ENCODE data around the gene ATP6V0B. TPM values are rescaled to one million over a fixed set of nuclear protein-coding genes. Genes with fewer than 3 reads are reported as not detected.

The ATP6V0B gene
- total and polyA plus RNA-seq, 2 of the 4 experiments (the other 2 are of a cell fraction), result 72.1 to 169 TPM

DNA sequence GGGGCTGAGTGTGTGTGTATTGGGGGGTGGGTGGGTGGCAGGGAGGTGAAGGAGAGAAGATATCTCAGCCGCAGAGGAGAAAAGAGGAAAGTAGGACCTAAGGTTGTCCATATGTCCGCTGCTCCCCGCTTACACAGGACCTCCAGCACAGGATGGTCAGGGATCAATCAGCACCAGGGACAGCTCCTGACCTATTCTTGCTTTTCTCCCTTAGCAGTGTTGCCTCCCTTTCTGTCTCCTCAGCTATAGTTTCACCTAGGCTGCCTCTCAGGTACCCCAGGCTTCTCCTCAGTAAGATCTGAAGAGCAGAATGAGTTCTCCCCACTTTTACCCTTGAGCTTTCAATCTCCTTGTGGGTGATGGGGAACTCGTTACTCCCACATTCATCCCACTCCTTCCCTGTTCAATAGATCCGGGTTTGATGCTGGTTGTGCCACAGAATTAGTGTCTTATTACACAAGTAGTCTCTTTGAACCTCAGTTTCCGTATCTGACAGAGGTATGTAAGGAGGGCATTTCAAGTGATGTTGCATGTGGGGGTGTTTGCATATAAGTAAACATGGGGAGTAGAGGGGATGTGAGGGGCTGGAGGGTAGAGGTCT lies 6.3 kb upstream of the ATP6V0B start:
- ATAC-seq (ENCODE audit: low read depth), result no peak
- POLR2A ChIA-PET (ENCODE audit: unreplicated experiment), result no interaction called here

More for the DNA sequence above, 6.3 kb upstream of the ATP6V0B start:
- Histone ChIP-seq H4K20me1 (ENCODE audit: insufficient read depth, low read length) (no peaks in the 10 kb centered on the region), H3K79me1 (ENCODE audit: low read depth in 1 of 2, low read length in 2 of 2) (peaks cover 13 to 17% of the 10 kb centered on the region in 2 experiments; a peak in 3 of 4 replicates), H2BK20ac (ENCODE audit: low read depth, low read length) (no peak overlapping the region), H4K91ac (ENCODE audit: insufficient read depth, low read depth, low read length) (no peak overlapping the region), H4K8ac (ENCODE audit: low read depth in 2 of 2, low read length in 2 of 2) (no peak overlapping the region), H3K18ac (ENCODE audit: low read depth, low read length) (no peak overlapping the region), H2BK120ac (ENCODE audit: low read depth, low read length) (no peak overlapping the region), H3K36me3 (ENCODE audit: control insufficient read depth, insufficient read depth, low read length) (peaks cover 19% of the 10 kb centered on the region), H2AK9ac (replicated peaks; ENCODE audit: low read depth, low read length, poor library complexity) (no peak overlapping the region), H3K27ac (ENCODE audit: insufficient read depth, low read length) (no peak overlapping the region), H2AK5ac (ENCODE audit: low read depth, low read length) (no peak overlapping the region), H4K5ac (ENCODE audit: low read depth, low read length) (no peak overlapping the region), H3K27me3 (ENCODE audit: control insufficient read depth, insufficient read depth, low read length) (no peaks in the 10 kb centered on the region), H3K9me3 (ENCODE audit: control insufficient read depth, insufficient read depth, low read length) (no peaks in the 10 kb centered on the region), H3K4me2 (ENCODE audit: low read depth, low read length) (no peak overlapping the region), H3K4me1 (ENCODE audit: control insufficient read depth, insufficient read depth, low read length) (no peaks in the 10 kb centered on the region), H2BK15ac (ENCODE audit: low read depth, low read length) (no peak overlapping the region), H3K9ac (ENCODE audit: low read depth, low read length) (no peak overlapping the region), H3K4me3 (ENCODE audit: insufficient read depth, low read depth, low read length) (no peak overlapping the region), H2AFZ (replicated peaks; ENCODE audit: low read length, poor library complexity) (no peak overlapping the region), H3K56ac (ENCODE audit: extremely low read depth, insufficient read depth, low read length) (no peak overlapping the region), H3K9me1 (ENCODE audit: insufficient read depth, low read length) (peaks cover 6% of the 10 kb centered on the region; the same call in 1 of the 2 replicates), H3K14ac (replicated peaks; ENCODE audit: low read depth, low read length) (no peak overlapping the region), H3K23ac (ENCODE audit: low read depth, low read length) (no peak overlapping the region), H2BK5ac (ENCODE audit: low read depth, low read length, poor library complexity, severe bottlenecking) (no peak overlapping the region), H3K4ac (ENCODE audit: low read depth, low read length) (no peak overlapping the region)
- in situ Hi-C loops (cut with MboI; ENCODE audit: low sequenced_read_pairs) (loop anchor here (25.0 kb wide), 1 partner anchor 431 kb away; the partner anchor contains the start of gene PTPRF), dilution Hi-C loops (cut with HindIII; ENCODE audit: low sequenced_read_pairs, unreplicated experiment) (no loop called here), intact Hi-C loops (cut with micrococcal nuclease) (loop anchor here (2.0 kb wide), 1 partner anchor 22 kb away; the partner anchor contains the start of gene IPO13)
- DNase-seq, result no peak
- CTCF ChIA-PET, result no interaction called here
- 64% methylated on average over 2 of the region's 6 CpGs; no CpG with 5 or more reads in 1 of the 2 experiments for WGBS, 2 experiments (ENCODE audit: extremely low coverage in 2 of 2, insufficient read length in 1 of 2)
- TF ChIP-seq POLR2A (IDR thresholded peaks at IDR 0.05; ENCODE audit: low read depth, low read length), result no peak
- TF ChIP-seq, protein P1, sequence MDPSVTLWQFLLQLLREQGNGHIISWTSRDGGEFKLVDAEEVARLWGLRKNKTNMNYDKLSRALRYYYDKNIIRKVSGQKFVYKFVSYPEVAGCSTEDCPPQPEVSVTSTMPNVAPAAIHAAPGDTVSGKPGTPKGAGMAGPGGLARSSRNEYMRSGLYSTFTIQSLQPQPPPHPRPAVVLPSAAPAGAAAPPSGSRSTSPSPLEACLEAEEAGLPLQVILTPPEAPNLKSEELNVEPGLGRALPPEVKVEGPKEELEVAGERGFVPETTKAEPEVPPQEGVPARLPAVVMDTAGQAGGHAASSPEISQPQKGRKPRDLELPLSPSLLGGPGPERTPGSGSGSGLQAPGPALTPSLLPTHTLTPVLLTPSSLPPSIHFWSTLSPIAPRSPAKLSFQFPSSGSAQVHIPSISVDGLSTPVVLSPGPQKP (IDR thresholded peaks at IDR 0.05; ENCODE audit: borderline replicate concordance, low read depth, low read length), result no peak
- TF ChIP-seq, protein P2, sequence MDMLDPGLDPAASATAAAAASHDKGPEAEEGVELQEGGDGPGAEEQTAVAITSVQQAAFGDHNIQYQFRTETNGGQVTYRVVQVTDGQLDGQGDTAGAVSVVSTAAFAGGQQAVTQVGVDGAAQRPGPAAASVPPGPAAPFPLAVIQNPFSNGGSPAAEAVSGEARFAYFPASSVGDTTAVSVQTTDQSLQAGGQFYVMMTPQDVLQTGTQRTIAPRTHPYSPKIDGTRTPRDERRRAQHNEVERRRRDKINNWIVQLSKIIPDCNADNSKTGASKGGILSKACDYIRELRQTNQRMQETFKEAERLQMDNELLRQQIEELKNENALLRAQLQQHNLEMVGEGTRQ (IDR thresholded peaks at IDR 0.05; ENCODE audit: low read depth, low read length), result no peak
- no peak for TF ChIP-seq FOS (IDR thresholded peaks at IDR 0.05; ENCODE audit: low read depth, low read length)
- TF ChIP-seq RCOR1 (IDR thresholded peaks at IDR 0.05; ENCODE audit: insufficient replicate concordance, low read length), result no peak
- no peak for TF ChIP-seq SMC3 (IDR thresholded peaks at IDR 0.05; ENCODE audit: low read depth, low read length)
- TF ChIP-seq MAFK (IDR thresholded peaks at IDR 0.05; ENCODE audit: low read depth, low read length), result no peak
- TF ChIP-seq BHLHE40 (IDR thresholded peaks at IDR 0.05; ENCODE audit: low read depth, low read length), result no peak
- TF ChIP-seq RFX5 (IDR thresholded peaks at IDR 0.05; ENCODE audit: low read depth, low read length), result no peak
- TF ChIP-seq RAD21 (IDR thresholded peaks at IDR 0.05; ENCODE audit: low read length), result no peak
- no peak for TF ChIP-seq NFE2L2 (IDR thresholded peaks at IDR 0.05; ENCODE audit: low read depth, low read length)
- TF ChIP-seq CHD1 (IDR thresholded peaks at IDR 0.05; ENCODE audit: low read depth, low read length), result no peak
- TF ChIP-seq, protein P3, sequence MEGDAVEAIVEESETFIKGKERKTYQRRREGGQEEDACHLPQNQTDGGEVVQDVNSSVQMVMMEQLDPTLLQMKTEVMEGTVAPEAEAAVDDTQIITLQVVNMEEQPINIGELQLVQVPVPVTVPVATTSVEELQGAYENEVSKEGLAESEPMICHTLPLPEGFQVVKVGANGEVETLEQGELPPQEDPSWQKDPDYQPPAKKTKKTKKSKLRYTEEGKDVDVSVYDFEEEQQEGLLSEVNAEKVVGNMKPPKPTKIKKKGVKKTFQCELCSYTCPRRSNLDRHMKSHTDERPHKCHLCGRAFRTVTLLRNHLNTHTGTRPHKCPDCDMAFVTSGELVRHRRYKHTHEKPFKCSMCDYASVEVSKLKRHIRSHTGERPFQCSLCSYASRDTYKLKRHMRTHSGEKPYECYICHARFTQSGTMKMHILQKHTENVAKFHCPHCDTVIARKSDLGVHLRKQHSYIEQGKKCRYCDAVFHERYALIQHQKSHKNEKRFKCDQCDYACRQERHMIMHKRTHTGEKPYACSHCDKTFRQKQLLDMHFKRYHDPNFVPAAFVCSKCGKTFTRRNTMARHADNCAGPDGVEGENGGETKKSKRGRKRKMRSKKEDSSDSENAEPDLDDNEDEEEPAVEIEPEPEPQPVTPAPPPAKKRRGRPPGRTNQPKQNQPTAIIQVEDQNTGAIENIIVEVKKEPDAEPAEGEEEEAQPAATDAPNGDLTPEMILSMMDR (conservative IDR thresholded peaks at IDR 0.05; ENCODE audit: low read depth, low read length), result no peak
- no peak for TF ChIP-seq CEBPB (IDR thresholded peaks at IDR 0.05; ENCODE audit: low read depth, low read length)
- BruUV-seq (replicated peaks), result no TSS peak

Measured in IMR-90 (cell line).